Measurements from ENCODE around the gene POC1B.

The POC1B gene

DNA sequence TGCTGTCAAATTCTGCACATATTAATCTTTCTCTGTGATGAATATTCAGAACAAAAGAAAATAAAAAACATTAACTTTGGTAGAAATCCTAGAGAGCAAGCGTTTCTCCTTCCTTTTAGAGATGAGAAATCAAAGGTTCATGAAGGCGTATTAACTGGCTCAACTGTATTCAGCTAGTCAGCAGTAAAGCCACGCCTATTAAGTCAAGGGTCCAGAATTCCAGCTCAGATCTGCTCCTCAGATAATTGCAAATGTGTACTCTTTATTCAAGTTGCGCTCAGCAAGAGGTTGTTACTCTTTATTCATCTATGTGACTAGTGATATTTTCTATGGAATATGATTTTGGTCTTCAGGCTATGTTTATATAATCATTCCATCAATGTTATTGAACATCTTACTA, 13.1 kb upstream of the POC1B start:
- no peak for DNase-seq

DNA sequence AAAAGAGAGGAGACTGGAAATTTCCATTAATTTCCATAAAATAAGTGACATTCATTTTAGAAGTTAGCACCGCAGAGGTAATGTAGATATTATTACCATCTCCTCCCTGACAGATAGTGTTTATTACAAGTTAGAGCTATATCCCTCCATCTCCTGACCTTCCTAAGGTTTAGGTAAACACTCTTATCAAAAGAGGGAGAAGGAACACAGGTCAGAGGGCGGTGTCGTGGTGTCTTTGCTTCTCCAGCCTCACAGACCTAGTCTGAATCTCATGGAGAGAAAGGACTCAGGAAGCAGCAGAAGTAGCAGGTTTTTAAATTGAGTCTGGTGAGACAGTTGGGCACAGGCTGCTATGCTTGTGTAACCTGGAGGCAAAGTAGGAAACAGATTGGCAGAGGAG, 11.5 kb upstream of the POC1B start:
- no peak for DNase-seq

DNA sequence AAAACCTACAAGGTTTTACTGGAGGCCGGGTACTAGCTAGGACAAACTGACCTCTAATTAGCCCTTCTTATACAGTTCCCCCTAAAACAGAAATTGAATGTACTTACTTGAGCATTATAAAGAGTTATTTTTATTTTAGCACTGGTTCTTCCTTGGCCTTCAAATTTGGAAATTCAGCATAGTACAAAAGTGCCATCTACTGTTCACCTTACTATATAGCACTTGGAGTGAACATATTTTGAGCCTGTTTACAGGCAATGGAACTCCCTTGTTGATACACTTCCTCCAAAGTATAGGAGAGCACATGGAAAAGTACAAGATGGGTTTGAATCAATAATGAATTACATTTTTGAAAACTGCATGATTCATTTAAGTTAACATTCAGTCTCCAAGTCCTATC, 3.9 kb upstream of the POC1B start:
- DNase-seq, result no peak

DNA sequence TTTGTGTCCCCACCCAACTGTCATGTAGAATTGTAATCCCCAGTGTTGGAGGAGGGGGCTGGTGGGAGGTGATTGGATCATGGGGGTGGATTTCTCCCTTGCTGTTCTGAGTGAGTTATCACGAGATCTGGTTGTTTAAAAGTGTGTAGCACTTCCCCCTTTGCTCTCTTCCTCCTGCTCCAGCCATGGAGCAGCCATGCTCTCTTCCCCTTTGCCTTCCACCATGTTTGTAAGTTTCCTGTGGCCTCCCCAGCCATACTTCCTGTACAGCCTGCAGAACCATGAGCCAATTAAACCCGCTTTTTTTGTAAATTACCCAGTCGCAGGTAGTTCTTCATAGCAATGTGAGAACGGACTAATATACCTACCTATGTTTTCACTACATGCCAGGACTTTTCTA, 2.6 kb upstream of the POC1B start:
- DNase-seq, result no peak

- DNase-seq, result peak; percentile 16
These were observed 483 bp downstream of the POC1B start for GRCh38 chr12:89525305-89525823.

GRCh38 chr12:89524541-89525304, 1.1 kb downstream of the POC1B start, which contains the start of gene GALNT4:
Gene GALNT4, minus strand, starts transcription at chr12:89524796. Its CDS starts 247 bp downstream, at chr12:89524549.
- DNase-seq, result peak; percentile 55

DNA sequence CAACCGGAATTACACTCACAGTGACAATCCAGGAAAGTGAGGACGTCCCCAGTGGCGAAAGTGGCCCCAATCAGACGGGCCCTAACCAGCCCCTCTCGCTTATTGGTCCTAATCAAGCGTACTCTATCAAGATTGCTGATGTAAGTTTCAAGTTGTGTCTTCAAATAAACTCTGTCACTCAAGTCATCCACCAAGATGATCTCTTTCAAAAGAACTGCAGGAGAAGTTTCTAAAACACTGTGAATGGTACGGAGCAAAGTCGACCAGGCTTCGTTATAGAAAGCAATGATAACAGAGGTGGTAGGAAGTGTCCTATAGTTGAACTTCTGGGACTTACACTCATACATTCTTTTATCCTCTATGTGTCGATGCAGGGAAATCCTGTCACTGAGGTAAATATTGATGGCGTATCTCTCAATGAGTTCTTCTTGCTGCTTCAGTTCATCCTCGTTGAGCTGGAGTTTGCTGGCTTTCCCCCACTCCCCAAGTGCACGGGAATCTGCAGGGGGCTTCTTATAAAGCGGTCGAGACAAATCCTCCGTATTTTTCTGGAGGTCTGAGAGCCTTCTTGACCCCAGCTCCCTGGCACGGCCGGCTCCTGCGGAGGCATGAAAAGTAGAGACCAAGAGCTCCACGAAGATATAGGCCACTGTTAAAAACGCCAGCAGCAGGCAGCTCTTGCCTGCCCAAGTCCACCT, 1.9 kb downstream of the POC1B start:
- DNase-seq, result no peak

- DNase-seq, result no peak
These were observed 2.5 kb downstream of the POC1B start for GRCh38 chr12:89523393-89523792.

DNA sequence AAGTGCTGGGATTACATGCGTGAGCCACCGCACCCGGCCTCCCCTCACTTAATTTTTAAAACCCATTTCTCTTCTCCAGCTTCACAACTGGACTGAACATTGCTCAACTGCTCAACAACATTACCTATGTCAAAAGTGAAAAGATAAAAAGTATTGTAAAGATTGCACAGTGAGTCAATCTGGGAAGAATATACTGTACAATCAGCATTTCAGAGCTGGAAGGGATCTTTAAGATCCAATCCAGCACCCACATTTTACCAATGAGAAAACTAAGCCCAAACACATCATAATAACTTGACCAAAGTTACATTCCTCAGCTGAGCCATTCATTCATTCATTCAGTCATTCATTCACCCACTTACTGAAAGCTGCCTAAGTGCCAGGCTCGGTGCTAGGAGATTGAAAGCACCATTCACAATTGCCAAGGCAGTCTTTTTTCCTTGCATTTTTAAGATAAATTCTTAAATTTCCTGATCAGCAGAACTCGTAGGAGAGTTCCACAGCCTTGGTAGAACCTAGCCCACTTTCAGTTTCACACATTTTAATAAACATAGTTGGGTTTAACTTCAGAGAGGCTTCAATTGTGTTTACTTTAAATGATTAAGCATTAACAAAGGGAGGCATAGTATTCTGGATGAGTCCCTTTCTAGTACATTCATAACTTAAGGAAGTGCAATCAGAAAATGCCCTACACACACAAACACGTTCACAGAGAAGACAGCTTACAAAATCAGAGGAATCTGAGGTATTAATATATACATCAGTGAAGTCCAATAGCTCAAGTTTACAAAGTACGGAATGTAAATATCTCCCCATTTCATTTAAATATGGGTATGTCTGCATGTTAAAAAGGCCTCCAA, 4.3 kb downstream of the POC1B start:
- DNase-seq, result no peak

DNA sequence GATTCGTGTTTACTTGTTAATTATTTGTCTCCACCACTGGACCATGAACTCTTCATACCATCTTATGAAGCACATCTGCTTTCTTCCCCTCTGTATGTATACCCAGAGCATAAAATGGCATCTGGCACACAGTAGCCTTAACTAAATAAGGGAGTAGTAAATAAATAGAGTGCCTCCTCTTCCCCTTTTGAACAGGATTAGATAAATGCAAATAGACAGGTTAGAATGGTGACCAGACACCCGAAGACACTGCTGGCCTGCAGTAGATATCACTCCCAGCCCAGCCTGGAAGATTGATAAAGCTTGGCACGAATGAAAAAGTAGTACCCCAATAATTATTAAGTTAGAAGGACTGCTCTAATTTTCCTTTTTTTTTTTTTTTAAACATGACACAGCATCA, 8.1 kb downstream of the POC1B start:
- no peak for DNase-seq

- DNase-seq, result no peak
These were observed 9.2 kb downstream of the POC1B start for GRCh38 chr12:89516633-89517032.

GRCh38 chr12:89514751-89515150, 11.1 kb downstream of the POC1B start:
- DNase-seq, result no peak

GRCh38 chr12:89513544-89513943, 12.3 kb downstream of the POC1B start:
- no peak for DNase-seq

GRCh38 chr12:89507015-89507824, 18.6 kb downstream of the POC1B start:
- DNase-seq, result no peak

GRCh38 chr12:89506050-89506449, 19.8 kb downstream of the POC1B start:
- no peak for DNase-seq

DNA sequence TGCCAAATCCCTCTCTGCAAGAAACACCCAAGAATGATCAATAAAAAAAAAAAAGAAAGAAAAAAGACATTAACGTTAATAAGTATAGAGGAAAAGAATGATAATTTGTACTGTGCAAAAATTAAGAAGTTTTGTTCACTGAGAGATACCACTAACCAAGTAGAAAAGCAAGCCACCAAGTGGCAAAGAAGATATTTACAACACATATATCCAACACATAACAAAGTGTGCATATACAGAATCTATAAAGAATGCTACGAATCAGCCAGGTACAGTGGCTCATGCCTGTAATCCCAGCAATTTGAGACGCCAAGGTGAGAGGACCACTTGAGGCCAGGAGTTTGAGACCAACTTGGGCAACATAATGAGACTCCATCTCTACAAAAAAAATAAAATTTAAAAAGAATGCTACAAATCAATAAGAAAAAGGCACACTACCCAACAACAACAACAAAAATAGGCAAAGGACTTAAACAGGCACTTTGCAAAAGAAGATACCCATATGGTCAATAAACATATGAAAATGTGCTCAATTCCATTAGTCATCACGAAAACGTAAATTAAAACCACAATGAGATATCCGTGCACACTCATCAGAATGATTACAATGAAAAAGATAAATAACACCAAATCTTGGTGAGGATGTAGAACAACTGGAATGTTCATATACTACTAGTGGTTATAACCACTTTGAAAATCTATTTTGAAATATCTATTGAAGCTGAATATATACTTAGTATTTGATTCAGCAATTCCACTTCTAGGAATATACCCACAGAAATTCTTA, 21.1 kb downstream of the POC1B start:
- DNase-seq, result no peak

- DNase-seq, result no peak
These were observed 24.1 kb downstream of the POC1B start for GRCh38 chr12:89501793-89502192.

DNA sequence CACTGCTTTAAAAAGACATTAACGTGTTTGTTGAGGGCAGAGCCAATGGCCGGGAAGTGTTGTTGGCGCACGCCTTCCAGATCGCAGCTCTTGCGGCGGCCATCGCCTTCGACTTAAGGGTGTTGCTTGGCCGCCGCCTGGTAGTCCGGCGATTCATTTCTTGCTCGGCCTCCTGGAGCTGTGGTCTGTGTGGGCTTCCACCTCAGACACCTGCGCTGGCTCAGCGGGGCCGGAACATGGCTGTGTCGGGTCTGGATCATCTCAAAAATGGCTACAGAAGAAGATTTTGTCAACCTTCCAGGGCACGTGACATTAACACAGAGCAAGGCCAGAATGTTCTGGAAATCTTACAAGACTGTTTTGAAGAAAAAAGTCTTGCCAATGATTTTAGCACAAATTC, 26.0 kb downstream of the POC1B start:
- DNase-seq, result no peak

- no peak for DNase-seq
These were observed 28.4 kb downstream of the POC1B start for GRCh38 chr12:89497467-89497866.

DNA sequence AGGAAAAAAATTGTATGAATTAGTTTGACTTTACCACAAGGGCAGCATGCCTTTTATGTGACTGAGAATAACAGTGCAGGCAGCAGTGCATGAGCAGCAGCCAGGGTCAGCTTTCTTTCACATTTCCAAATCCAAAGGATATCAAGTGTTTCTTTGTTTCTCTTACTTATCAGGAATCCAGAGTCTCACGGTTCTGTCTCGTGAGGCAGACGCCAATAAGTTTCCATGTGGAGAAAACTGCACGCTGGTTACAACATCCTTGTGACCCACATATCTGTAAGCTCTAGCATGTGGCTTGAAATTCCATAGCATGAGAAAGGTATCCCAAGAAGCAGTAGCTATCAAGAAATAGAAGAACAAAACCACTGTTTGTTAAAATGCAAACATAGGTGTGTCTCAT, 28.8 kb downstream of the POC1B start:
- no peak for DNase-seq

Data from effector CD8-positive, alpha-beta T cell (primary cell).